H9 (cell line): ENCODE results near the gene SELENOH. TPM values are rescaled to one million over a fixed set of nuclear protein-coding genes. Genes with fewer than 3 reads are reported as not detected.

ENCODE experiments used
- DNase-seq: peaks from one replicate; pipeline ENCODE4 v3.0.0-alpha.2; 2017
- H2AFZ ChIP-seq: one replicate; pipeline ENCODE4 v1.6.1; 2013; ENCODE audit warnings: mild to moderate bottlenecking, low read length, control low read depth, moderate library complexity
- H2AK5ac ChIP-seq: 2 replicates; pipeline ENCODE4 v1.6.1; 2013; ENCODE audit warnings: low read length, control low read depth, mixed read lengths; ENCODE audit not compliant: insufficient read length
- H2BK120ac ChIP-seq: one replicate; pipeline ENCODE4 v1.6.1; 2013; ENCODE audit warnings: low read depth, mild to moderate bottlenecking, low read length, control low read depth, inconsistent platforms; ENCODE audit not compliant: poor library complexity, severe bottlenecking
- H2BK12ac ChIP-seq: 2 replicates; pipeline ENCODE4 v1.6.1; 2013; ENCODE audit warnings: low read length, control low read depth, mixed read lengths, low read depth; ENCODE audit not compliant: insufficient read length
- H2BK15ac ChIP-seq: 2 replicates; pipeline ENCODE4 v1.6.1; 2013; ENCODE audit warnings: low read depth, low read length, control low read depth
- H2BK20ac ChIP-seq: one replicate; pipeline ENCODE4 v1.6.1; 2013; ENCODE audit warnings: low read depth, mild to moderate bottlenecking, low read length, control low read depth, inconsistent platforms; ENCODE audit not compliant: poor library complexity, severe bottlenecking
- H2BK5ac ChIP-seq: 2 replicates; pipeline ENCODE4 v1.6.1; 2013; ENCODE audit warnings: low read length, control low read depth, mixed read lengths; ENCODE audit not compliant: insufficient read length
- H3K14ac ChIP-seq: 2 replicates; pipeline ENCODE4 v1.6.1; 2013; ENCODE audit warnings: low read length, control low read depth; ENCODE audit not compliant: insufficient read depth
- H3K18ac ChIP-seq: 2 replicates; pipeline ENCODE4 v1.6.1; 2013; ENCODE audit warnings: low read depth, mild to moderate bottlenecking, mixed read lengths, low read length, control low read depth; ENCODE audit not compliant: insufficient read length
- H3K23ac ChIP-seq: 2 replicates; pipeline ENCODE4 v1.6.1; 2013; ENCODE audit warnings: low read length, control low read depth, mixed read lengths, low read depth; ENCODE audit not compliant: insufficient read length
- H3K23me2 ChIP-seq: 2 replicates; pipeline ENCODE4 v1.6.1; 2013; ENCODE audit warnings: low read depth, mild to moderate bottlenecking, mixed read lengths, low read length, control low read depth; ENCODE audit not compliant: insufficient read length, poor library complexity, severe bottlenecking
- H3K27ac ChIP-seq: 2 replicates; pipeline ENCODE4 v1.5.1; 2013; ENCODE audit warnings: low read length, control low read depth, mixed read lengths, low read depth; ENCODE audit not compliant: insufficient read length
- H3K27me3 ChIP-seq: 2 replicates; pipeline ENCODE4 v1.6.1; 2013; ENCODE audit warnings: low read length, control low read depth, inconsistent platforms; ENCODE audit not compliant: insufficient read depth
- H3K4ac ChIP-seq: 2 replicates; pipeline ENCODE4 v1.6.1; 2013; ENCODE audit warnings: low read depth, mild to moderate bottlenecking, control low read depth, inconsistent platforms, low read length, moderate library complexity
- H3K4me1 ChIP-seq: 2 replicates; pipeline ENCODE4 v1.6.1; 2013; ENCODE audit warnings: low read length, control low read depth, inconsistent platforms; ENCODE audit not compliant: insufficient read depth
- H3K4me2 ChIP-seq: 2 replicates; pipeline ENCODE4 v1.6.1; 2013; ENCODE audit warnings: low read length, control low read depth, mixed read lengths; ENCODE audit not compliant: insufficient read length, insufficient read depth
- H3K56ac ChIP-seq: 2 replicates; pipeline ENCODE4 v1.6.1; 2013; ENCODE audit warnings: low read depth, mild to moderate bottlenecking, mixed read lengths, low read length, control low read depth; ENCODE audit not compliant: insufficient read length
- H3K79me1 ChIP-seq: 2 replicates; pipeline ENCODE4 v1.6.1; 2013; ENCODE audit warnings: low read depth, mild to moderate bottlenecking, moderate library complexity, low read length, control low read depth, inconsistent platforms; ENCODE audit not compliant: insufficient read depth, poor library complexity, severe bottlenecking
- H3K79me2 ChIP-seq: 2 replicates; pipeline ENCODE4 v1.6.1; 2013; ENCODE audit warnings: low read length, control low read depth, inconsistent platforms; ENCODE audit not compliant: insufficient read depth
- H3K9ac ChIP-seq: 2 replicates; pipeline ENCODE4 v1.6.1; 2013; ENCODE audit warnings: low read length, control low read depth, mixed read lengths; ENCODE audit not compliant: insufficient read length; ENCODE audit errors: extremely low read depth
- H3K9me3 ChIP-seq: one replicate; pipeline ENCODE4 v1.6.1; 2013; ENCODE audit warnings: low read depth, low read length, inconsistent platforms; ENCODE audit not compliant: control insufficient read depth
- H3T11ph ChIP-seq: one replicate; pipeline ENCODE4 v1.6.1; 2013; ENCODE audit warnings: mild to moderate bottlenecking, low read length, control low read depth, inconsistent platforms
- H4K20me1 ChIP-seq: one replicate; pipeline ENCODE4 v1.6.1; 2013; ENCODE audit not compliant: control insufficient read depth, insufficient read length, insufficient read depth
- H4K5ac ChIP-seq: 2 replicates; pipeline ENCODE4 v1.6.1; 2013; ENCODE audit warnings: low read depth, mild to moderate bottlenecking, mixed read lengths, low read length, control low read depth; ENCODE audit not compliant: insufficient read length
- H4K8ac ChIP-seq: replicated peaks from 2 replicates; pipeline ENCODE4 v1.6.1; 2013; ENCODE audit warnings: low read length, control low read depth, mixed read lengths, low read depth; ENCODE audit not compliant: insufficient read length
- H4K91ac ChIP-seq: 2 replicates; pipeline ENCODE4 v1.6.1; 2013; ENCODE audit warnings: low read depth, mild to moderate bottlenecking, moderate library complexity, mixed read lengths, low read length, control low read depth; ENCODE audit not compliant: insufficient read length
- H3K27ac Mint-ChIP-seq, 3 experiments: 2 replicates in 2 of 3; 3 replicates in 1 of 3; pipeline ENCODE4 v1.8.0; 2020 to 2021; ENCODE audit warnings: mixed read lengths in 3 of 3, mild to moderate bottlenecking in 1 of 3, moderate library complexity in 1 of 3
- H3K27me3 Mint-ChIP-seq: 2 replicates; pipeline ENCODE4 v1.8.0; 2021; ENCODE audit warnings: low read depth, mild to moderate bottlenecking, moderate library complexity, mixed read lengths
- H3K36me3 Mint-ChIP-seq, 3 experiments: 2 replicates in 2 of 3; 3 replicates in 1 of 3; pipeline ENCODE4 v1.8.0; 2020 to 2021; ENCODE audit warnings: low read depth in 3 of 3, mixed read lengths in 3 of 3; ENCODE audit not compliant: insufficient read depth in 1 of 3
- H3K4me1 Mint-ChIP-seq, 2 experiments: 2 replicates each; pipeline ENCODE4 v1.8.0; 2020; ENCODE audit warnings: mixed read lengths in 2 of 2
- H3K4me3 Mint-ChIP-seq, 2 experiments: 2 replicates in 1 of 2; 3 replicates in 1 of 2; pipeline ENCODE4 v1.8.0; 2020 to 2021; ENCODE audit warnings: mild to moderate bottlenecking in 2 of 2, mixed read lengths in 2 of 2, moderate library complexity in 1 of 2
- H3K9me3 Mint-ChIP-seq, 2 experiments: 2 replicates in 1 of 2; 3 replicates in 1 of 2; pipeline ENCODE4 v1.8.0; 2020; ENCODE audit warnings: mild to moderate bottlenecking in 2 of 2, mixed read lengths in 2 of 2, moderate library complexity in 1 of 2
- WGBS: extraction: QIAGEN DNeasy Blood & Tissue Kit; methylation state at CpG from one replicate; pipeline ENCODE4 v1.1.7; 2013; ENCODE audit warnings: missing lambda C conversion rate, low lambda C conversion rate, mixed read lengths; ENCODE audit not compliant: insufficient read length; ENCODE audit errors: extremely low coverage; 5-methylcytosine and 5-hydroxymethylcytosine counted together
- total RNA-seq: library from RNA; stranded (reverse); gene quantifications from 2 replicates; pipeline ENCODE4 v1.2.1, GENCODE V29; 2021
- TF ChIP-seq, protein P1 (sequence below): fragments of 200-600 bp; sonication (generic); conservative IDR thresholded peaks from 3 replicates; pipeline ENCODE4 v1.8.0; 2021; ENCODE audit warnings: antibody characterized with exemption, mild to moderate bottlenecking

The SELENOH gene
- total RNA-seq, 1 experiment from 2014 or later = 251 TPM

GRCh38 chr11:57746920-57747319 is 5.6 kb downstream of the SELENOH start:
- Histone ChIP-seq H3K79me2 (peaks cover 5% of the 10 kb centered on the region; the same call in 1 of the 2 replicates), H3K9ac (no peak overlapping the region), H3K18ac (no peak overlapping the region), H2BK5ac (no peak overlapping the region), H3K79me1 (peaks cover 3% of the 10 kb centered on the region), H3K23me2 (peaks cover 4% of the 10 kb centered on the region), H3K9me3 (no peaks in the 10 kb centered on the region), H2BK20ac (no peak overlapping the region), H3K4me2 (no peak overlapping the region), H3K27me3 (no peaks in the 10 kb centered on the region), H3K56ac (no peak overlapping the region), H4K91ac (no peak overlapping the region), H3K23ac (no peak overlapping the region), H4K5ac (no peak overlapping the region), H3K27ac (no peak overlapping the region), H2AFZ (no peak overlapping the region), H3K4ac (no peak overlapping the region), H2BK120ac (no peak overlapping the region), H4K20me1 (peaks cover 3% of the 10 kb centered on the region), H2BK12ac (no peak overlapping the region), H4K8ac (no peak overlapping the region), H2BK15ac (no peak overlapping the region), H2AK5ac (no peak overlapping the region), H3K14ac (no peak overlapping the region), H3T11ph (no peak overlapping the region), H3K4me1 (no peaks in the 10 kb centered on the region; the same call in 1 of the 2 replicates)
- peaks cover 11 to 13% of the 10 kb centered on the region in 2 experiments for H3K4me1 Mint-ChIP-seq
- DNase-seq = no peak
- no peak overlapping the region for H3K4me3 Mint-ChIP-seq
- H3K36me3 Mint-ChIP-seq = peaks cover 20 to 40% (median 34%) of the 10 kb centered on the region in 3 experiments
- peak overlapping the region in 2 of 3 experiments; percentile 27 to 55; a peak in 4 of 7 replicates for H3K27ac Mint-ChIP-seq
- H3K27me3 Mint-ChIP-seq = no peaks in the 10 kb centered on the region; the same call in 1 of the 2 replicates
- no peaks in the 10 kb centered on the region for H3K9me3 Mint-ChIP-seq
- TF ChIP-seq, protein P1, sequence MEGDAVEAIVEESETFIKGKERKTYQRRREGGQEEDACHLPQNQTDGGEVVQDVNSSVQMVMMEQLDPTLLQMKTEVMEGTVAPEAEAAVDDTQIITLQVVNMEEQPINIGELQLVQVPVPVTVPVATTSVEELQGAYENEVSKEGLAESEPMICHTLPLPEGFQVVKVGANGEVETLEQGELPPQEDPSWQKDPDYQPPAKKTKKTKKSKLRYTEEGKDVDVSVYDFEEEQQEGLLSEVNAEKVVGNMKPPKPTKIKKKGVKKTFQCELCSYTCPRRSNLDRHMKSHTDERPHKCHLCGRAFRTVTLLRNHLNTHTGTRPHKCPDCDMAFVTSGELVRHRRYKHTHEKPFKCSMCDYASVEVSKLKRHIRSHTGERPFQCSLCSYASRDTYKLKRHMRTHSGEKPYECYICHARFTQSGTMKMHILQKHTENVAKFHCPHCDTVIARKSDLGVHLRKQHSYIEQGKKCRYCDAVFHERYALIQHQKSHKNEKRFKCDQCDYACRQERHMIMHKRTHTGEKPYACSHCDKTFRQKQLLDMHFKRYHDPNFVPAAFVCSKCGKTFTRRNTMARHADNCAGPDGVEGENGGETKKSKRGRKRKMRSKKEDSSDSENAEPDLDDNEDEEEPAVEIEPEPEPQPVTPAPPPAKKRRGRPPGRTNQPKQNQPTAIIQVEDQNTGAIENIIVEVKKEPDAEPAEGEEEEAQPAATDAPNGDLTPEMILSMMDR = no peak
- no CpG with 5 or more reads among the region's 1 CpG for WGBS
